H1 (cell line): Measurements from ENCODE around the gene STIL. TPM values are rescaled to one million over a fixed set of nuclear protein-coding genes. Genes with fewer than 3 reads are reported as not detected.

Experiments used
- RBBP5 ChIP-seq: IDR thresholded peaks from 2 replicates; pipeline ENCODE4 v1.7.1; 2012; ENCODE audit warnings: low read depth, mild to moderate bottlenecking, inconsistent platforms, low read length, moderate library complexity, borderline replicate concordance
- polyA plus RNA-seq, 7 experiments: library from polyadenylated mRNA; depleted of rRNA in 3 of 7; stranded (reverse) in 5 of 7; unstranded in 2 of 7; fragments of >200 nt in 5 of 7; fragments of 200-250 nt in 2 of 7; gene quantifications; 1 replicate in 5 of 7; 2 replicates in 1 of 7; 4 replicates in 1 of 7; pipeline versions ENCODE4 v1.2.1 to v1.2.3, GENCODE V29; 2011 to 2013; ENCODE audit warnings: missing spikeins in 2 of 7, mixed read lengths in 2 of 7
- total RNA-seq: library from RNA; stranded (reverse); fragmentation: NEBNext Ultra II Directional; extraction: Animal tissue kit (Norgen Biotek cat#: 25700); gene quantifications from 2 replicates; pipeline ENCODE4 v1.2.1, GENCODE V29; 2021

The STIL gene
- total and polyA plus RNA-seq, 2 of the 8 experiments (the other 6 are each of a cell fraction or from before 2014, with no cell fraction given): 13.6 to 25.1 TPM

DNA sequence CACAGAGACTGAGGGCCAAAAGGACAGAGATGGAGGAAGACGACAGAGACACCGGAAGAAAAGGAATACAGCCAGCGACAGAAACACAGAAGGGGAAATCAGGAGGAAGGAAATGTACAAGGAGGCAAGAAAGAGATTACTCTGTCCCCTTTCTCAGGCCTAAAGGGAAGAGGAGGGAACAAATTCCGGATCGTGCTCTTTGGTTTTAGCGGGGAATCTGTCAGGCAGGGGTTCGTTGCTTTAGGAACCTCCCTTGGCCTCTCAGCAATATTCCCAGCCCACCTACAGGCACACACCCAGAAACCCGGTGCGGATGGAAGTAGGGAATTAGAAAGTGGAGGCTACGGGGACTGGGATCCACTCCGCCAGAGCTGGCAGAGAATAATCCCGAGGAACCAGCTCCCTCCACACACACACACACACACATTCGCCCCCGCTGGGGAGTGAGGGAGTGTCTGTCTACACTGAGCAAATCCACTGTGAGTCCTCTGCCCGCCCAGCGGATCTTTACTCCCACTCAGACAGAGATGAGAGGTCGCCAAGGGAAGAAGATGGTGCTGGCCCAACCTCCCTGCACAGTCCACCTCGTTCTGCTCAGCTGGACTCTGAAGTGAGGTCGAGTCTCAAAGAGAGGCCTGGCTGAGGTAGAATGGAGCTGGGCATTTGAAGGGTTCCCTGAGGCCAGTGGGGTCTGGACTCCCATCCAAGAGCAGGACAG, 87.7 kb downstream of the STIL start (continued):
- TF ChIP-seq RBBP5: no peak
